KOPT-K1 (cell line): Measurements from ENCODE around the gene IL2RA.
"Not testable (repeated sequence)": the region's sequence is repeated elsewhere in the genome, so short reads cannot be mapped to it uniquely, and the experiment has no call there.

Source experiments
- H3K27ac ChIP-seq: fragments of 200-600 bp; sonication (generic); 2 replicates; pipeline ENCODE4 v1.5.1; 2016; ENCODE audit warnings: antibody characterized with exemption, mild to moderate bottlenecking, low read depth, low read length; ENCODE audit not compliant: poor library complexity, severe bottlenecking
- H3K36me3 ChIP-seq: fragments of 200-600 bp; sonication (generic); 2 replicates; pipeline ENCODE4 v1.5.1; 2017; ENCODE audit warnings: antibody characterized with exemption, mild to moderate bottlenecking, low read length, moderate library complexity; ENCODE audit not compliant: insufficient read depth
- H3K9me3 ChIP-seq: fragments of 200-600 bp; sonication (generic); 2 replicates; pipeline ENCODE4 v1.5.1; 2017; ENCODE audit warnings: antibody characterized with exemption, low read length, mild to moderate bottlenecking; ENCODE audit not compliant: insufficient read depth, poor library complexity, severe bottlenecking

IL2RA gene

DNA sequence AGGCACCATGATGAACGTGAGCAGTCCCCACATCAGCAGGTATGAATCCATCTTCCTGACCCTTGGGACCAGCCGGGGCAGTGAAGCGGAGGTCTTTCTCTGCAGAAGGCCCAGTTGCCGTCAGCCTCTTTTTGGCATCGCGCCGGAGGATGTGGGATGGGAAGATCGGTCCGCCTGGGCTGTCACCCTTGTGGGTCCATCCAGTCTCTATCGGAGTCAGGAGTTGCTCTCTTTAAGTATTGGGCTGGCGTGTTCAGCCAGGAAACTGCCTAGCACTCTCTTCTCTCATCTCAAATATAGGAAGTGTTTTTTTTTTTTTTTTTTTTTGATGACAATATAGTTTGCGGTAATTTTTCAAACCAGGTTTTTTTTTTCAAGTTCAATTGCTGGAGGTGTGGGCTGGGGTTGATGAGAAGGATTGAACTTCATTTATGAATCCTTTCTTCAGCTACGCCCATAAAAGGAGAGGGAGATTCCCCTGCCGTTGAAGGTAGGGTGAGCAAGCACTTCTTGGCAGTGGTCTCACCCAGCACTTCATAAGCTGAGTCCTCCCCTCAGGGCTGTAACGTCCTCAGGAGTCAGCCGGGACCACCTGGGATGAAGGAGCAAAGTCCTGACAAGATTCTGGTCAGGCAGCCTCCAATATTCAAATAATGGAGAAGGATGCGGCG lies at the start of gene IL2RA:
IL2RA (minus strand) TSS at position 267 of the 671 bp plus-strand sequence; CDS start at position 51, 216 bp downstream.
- Histone ChIP-seq H3K9me3 (no peaks in the 10 kb centered on the region), H3K27ac (no peak within 1 kb of the TSS), H3K36me3 (no peaks in the 10 kb centered on the region)

GRCh38 chr10:6110136-6110535 lies 48.0 kb upstream of the IL2RA start:
- H3K36me3 ChIP-seq = peaks cover 99% of the 10 kb centered on the region
- H3K9me3 ChIP-seq = no peaks in the 10 kb centered on the region
- H3K27ac ChIP-seq = no peak overlapping the region

- Histone ChIP-seq H3K36me3 (peaks cover 99% of the 10 kb centered on the region), H3K9me3 (no peaks in the 10 kb centered on the region), H3K27ac (no peak overlapping the region)
These were observed 47.2 kb upstream of the IL2RA start for GRCh38 chr10:6109444-6109775.

GRCh38 chr10:6108631-6109443 lies 46.7 kb upstream of the IL2RA start:
- peaks cover 99% of the 10 kb centered on the region for H3K36me3 ChIP-seq
- H3K9me3 ChIP-seq = no peaks in the 10 kb centered on the region
- H3K27ac ChIP-seq = no peak overlapping the region

- H3K27ac ChIP-seq = no peak overlapping the region
- H3K36me3 ChIP-seq = peaks cover 99% of the 10 kb centered on the region
These were observed 45.9 kb upstream of the IL2RA start for GRCh38 chr10:6108072-6108471.

DNA sequence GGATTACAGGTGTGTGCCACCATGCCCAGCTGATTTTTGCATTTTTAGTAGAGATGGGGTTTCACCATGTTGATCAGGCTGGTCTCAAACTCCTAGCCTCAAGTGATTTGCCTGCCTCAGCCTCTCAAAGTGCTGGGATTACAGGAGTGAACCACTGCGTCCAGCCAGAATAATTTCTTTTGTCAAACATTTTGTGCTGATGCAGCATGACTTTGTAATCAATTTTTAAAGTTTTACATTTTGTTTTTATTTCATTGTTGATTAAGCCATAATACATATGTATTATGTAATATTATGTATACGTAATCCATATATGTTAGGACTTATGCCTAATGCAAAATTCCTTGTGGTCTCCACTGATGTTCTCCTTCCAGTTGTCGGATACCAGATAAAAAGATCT lies 45.4 kb upstream of the IL2RA start:
- H3K27ac ChIP-seq, H3K9me3 ChIP-seq: not testable (repeated sequence)
- peaks cover 99% of the 10 kb centered on the region for H3K36me3 ChIP-seq

More at GRCh38 chr10:6108072-6108471, 45.9 kb upstream of the IL2RA start:
- H3K9me3 ChIP-seq = no peaks in the 10 kb centered on the region

DNA sequence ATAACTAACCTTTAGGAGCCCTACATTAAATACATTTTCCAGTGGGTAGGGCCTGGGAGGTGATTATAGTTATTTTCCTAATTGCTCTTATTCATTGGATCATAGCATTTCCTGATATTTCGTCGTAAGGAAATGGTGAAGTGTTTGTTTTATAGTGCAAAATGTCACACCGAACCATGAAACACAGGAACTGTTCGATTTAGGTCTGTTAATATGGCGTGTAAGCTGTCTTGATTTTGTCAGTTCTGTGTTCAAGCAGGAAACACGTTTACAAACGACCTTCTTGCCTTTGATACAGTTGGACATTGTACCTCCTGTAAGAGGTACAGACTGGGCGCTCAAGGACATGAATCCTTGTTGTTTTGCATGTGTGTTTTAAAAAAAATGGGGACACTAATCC lies 41.4 kb upstream of the IL2RA start:
- no peak overlapping the region for H3K27ac ChIP-seq
- H3K36me3 ChIP-seq = peaks cover 99% of the 10 kb centered on the region
- no peaks in the 10 kb centered on the region for H3K9me3 ChIP-seq

- no peaks in the 10 kb centered on the region for H3K9me3 ChIP-seq
- H3K36me3 ChIP-seq = peaks cover 100% of the 10 kb centered on the region
- H3K27ac ChIP-seq = no peak overlapping the region
These were observed 40.0 kb upstream of the IL2RA start for GRCh38 chr10:6102128-6102527.

DNA sequence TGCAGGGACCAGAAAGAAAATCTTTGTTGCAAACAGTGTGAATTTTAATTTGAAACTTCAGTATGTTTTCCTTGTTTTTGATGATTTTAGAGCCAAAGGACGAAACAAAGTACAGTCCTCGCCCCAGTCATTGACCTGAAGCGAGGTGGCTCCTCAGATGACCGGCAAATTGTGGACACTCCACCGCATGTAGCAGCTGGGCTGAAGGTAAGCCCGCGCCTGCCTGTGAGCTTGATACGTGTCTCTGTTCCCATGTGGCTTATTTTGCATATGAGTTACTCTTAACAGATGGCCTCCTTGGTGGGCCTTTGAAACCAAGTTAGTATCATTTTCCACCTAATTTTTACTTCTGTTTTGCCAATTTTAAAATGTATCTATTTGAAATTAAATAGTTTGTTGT lies 39.0 kb upstream of the IL2RA start:
- no peak overlapping the region for H3K27ac ChIP-seq
- H3K9me3 ChIP-seq = no peaks in the 10 kb centered on the region
- peaks cover 99% of the 10 kb centered on the region for H3K36me3 ChIP-seq

GRCh38 chr10:6100370-6100769 lies 38.2 kb upstream of the IL2RA start:
- no peak overlapping the region for H3K27ac ChIP-seq
- no peaks in the 10 kb centered on the region for H3K9me3 ChIP-seq
- H3K36me3 ChIP-seq = peaks cover 99% of the 10 kb centered on the region

DNA sequence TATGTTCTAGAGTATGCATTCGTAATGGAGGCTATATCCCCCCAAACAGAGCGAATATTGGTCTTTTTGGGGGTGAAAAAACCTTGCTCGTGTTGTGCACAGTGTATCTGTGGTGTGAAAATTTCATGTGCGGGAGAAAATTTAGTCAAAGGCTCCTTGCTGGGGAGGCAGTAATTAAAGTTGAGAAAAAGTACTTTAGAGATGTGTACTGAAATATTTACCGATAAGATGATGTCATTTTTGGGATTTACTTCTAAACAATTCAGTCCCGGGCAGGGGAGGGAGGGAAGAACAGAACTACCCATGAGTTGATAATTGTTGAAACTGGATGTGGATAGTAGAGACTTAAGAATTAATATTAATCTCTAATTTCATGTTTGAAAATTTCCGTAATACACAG lies 36.0 kb upstream of the IL2RA start:
- Histone ChIP-seq H3K9me3 (no peaks in the 10 kb centered on the region), H3K36me3 (peaks cover 86% of the 10 kb centered on the region), H3K27ac (no peak overlapping the region)

- H3K27ac ChIP-seq = no peak overlapping the region
- peaks cover 75% of the 10 kb centered on the region for H3K36me3 ChIP-seq
- no peaks in the 10 kb centered on the region for H3K9me3 ChIP-seq
These were observed 34.9 kb upstream of the IL2RA start for GRCh38 chr10:6097063-6097462.

DNA sequence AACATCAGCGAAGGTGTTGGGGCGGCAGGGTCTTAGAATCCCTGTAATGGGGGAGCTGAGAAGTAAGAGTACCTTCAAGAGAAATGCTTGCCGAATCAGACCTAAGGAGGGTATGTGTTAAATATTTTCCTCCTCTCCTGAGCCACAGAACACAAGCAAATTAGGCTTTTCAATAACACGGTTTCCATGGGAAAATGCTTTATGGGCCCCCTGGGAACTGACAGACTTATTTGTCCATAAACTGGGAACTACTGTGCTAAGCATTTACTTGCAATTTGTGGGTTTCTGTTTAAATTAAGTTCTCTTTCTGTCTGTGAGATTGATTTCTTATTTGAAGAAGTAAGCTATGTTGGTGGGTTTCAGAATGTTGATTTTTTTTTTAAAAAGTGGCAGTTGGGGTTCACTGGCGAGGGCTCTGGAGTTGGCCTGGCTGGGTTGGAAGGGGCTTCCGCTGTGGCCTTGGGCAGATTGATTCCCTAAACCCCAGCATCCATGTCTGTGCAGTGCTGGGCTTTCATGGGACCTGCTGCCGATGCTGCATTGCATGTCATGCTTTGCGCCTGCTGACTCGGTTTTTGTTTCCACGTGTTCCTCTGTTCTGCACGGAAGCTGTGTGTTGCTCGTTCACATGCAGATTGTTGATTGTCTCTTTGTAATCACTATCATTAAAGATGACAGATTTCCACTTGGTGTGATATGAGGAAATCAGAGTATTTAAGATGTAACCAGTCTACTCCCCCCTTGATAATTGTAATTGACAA lies 33.8 kb upstream of the IL2RA start:
- Histone ChIP-seq H3K27ac (no peak overlapping the region), H3K9me3 (no peaks in the 10 kb centered on the region), H3K36me3 (peaks cover 64% of the 10 kb centered on the region)

DNA sequence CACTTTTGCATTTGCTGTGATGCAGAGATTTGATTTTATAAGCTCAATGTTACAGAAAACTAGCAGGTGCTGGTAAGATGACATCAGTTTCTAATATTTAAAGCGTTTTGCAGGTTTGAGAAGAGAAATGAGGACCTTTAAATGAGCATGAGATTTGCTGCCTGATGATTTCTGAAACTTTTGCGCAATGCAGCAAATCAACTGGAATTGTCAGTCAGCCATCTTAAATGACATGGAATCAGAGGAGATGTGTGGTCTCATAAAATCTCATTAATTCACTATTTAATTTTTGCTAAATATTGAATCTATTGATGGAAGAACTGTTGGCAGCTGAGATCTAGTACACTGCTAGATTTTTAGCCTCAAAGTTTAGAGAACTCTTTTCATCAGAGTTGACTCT lies 30.6 kb upstream of the IL2RA start:
- H3K36me3 ChIP-seq = peaks cover 31% of the 10 kb centered on the region
- no peaks in the 10 kb centered on the region for H3K9me3 ChIP-seq
- H3K27ac ChIP-seq = no peak overlapping the region

GRCh38 chr10:6091630-6092029 lies 29.5 kb upstream of the IL2RA start:
- Histone ChIP-seq H3K9me3 (no peaks in the 10 kb centered on the region), H3K27ac (no peak overlapping the region), H3K36me3 (peaks cover 20% of the 10 kb centered on the region)
